HepG2 (cell line): ENCODE data around the gene MSMB. TPM values are rescaled to one million over a fixed set of nuclear protein-coding genes. Genes with fewer than 3 reads are reported as not detected.

Experiments used
- GRHL1 ChIP-seq: sonication (generic); formaldehyde crosslinking; conservative IDR thresholded peaks from 2 replicates; pipeline ENCODE4 v1.8.0; 2022; ENCODE audit warnings: missing genetic modification reagents
- IRF9 ChIP-seq: sonication (generic); formaldehyde crosslinking; IDR thresholded peaks from 2 replicates; pipeline ENCODE4 v1.8.0; 2022; ENCODE audit warnings: missing genetic modification reagents, mild to moderate bottlenecking, borderline replicate concordance
- SIX4 ChIP-seq: sonication (generic); formaldehyde crosslinking; IDR thresholded peaks from 2 replicates; pipeline ENCODE4 v1.4.0; 2020; ENCODE audit warnings: missing genetic modification reagents
- SYNCRIP ChIP-seq: fragments of 200-400 bp; formaldehyde crosslinking; IDR thresholded peaks from 2 replicates; pipeline ENCODE4 v1.6.1; 2018; ENCODE audit warnings: mild to moderate bottlenecking, low read depth, low read length; ENCODE audit not compliant: insufficient read depth
- ZNF136 ChIP-seq: sonication (generic); formaldehyde crosslinking; IDR thresholded peaks from 2 replicates; pipeline ENCODE4 v1.8.1; 2022; ENCODE audit warnings: low read depth, mild to moderate bottlenecking, moderate library complexity, missing genetic modification reagents
- ZNF138 ChIP-seq: sonication (generic); formaldehyde crosslinking; IDR thresholded peaks from 2 replicates; pipeline ENCODE4 v1.5.0; 2020; ENCODE audit warnings: mild to moderate bottlenecking, low read depth, missing genetic modification reagents
- ZNF296 ChIP-seq: sonication (generic); formaldehyde crosslinking; conservative IDR thresholded peaks from 2 replicates; pipeline ENCODE4 v1.5.0; 2020; ENCODE audit warnings: mild to moderate bottlenecking, missing genetic modification reagents
- ZNF564 ChIP-seq: sonication (generic); formaldehyde crosslinking; IDR thresholded peaks from 2 replicates; pipeline ENCODE4 v1.8.1; 2023; ENCODE audit warnings: mild to moderate bottlenecking, missing genetic modification reagents
- ZNF773 ChIP-seq: sonication (generic); formaldehyde crosslinking; IDR thresholded peaks from 2 replicates; pipeline ENCODE4 v1.4.0; 2020; ENCODE audit warnings: missing genetic modification reagents, borderline replicate concordance
- ZNF878 ChIP-seq: sonication (generic); formaldehyde crosslinking; IDR thresholded peaks from 2 replicates; pipeline ENCODE4 v1.8.1; 2023; ENCODE audit warnings: mild to moderate bottlenecking, missing genetic modification reagents, moderate library complexity
- polyA plus RNA-seq, 8 experiments: library from polyadenylated mRNA; depleted of rRNA in 3 of 8; stranded (reverse) in 7 of 8; unstranded in 1 of 8; fragments of >200 nt; fragmentation: Illumina TruSeq in 4 of 8; extraction: Trizol in 4 of 8; gene quantifications; 2 replicates each; pipeline versions ENCODE4 v1.2.1 to v1.2.3, GENCODE V29; 2011 to 2016; ENCODE audit warnings: low read depth in 4 of 8, missing spikeins in 1 of 8, mixed read lengths in 1 of 8; ENCODE audit not compliant: insufficient read depth in 1 of 8
- total RNA-seq, 5 experiments: library from RNA; depleted of rRNA; stranded (reverse); fragments of >200 nt; fragmentation: Illumina TruSeq; extraction: Trizol; gene quantifications; 2 replicates each; pipeline ENCODE4 v1.2.3, GENCODE V29; 2016; ENCODE audit warnings: low read depth in 1 of 5
- TF ChIP-seq, protein P1 (sequence below): sonication (generic); formaldehyde crosslinking; conservative IDR thresholded peaks from 2 replicates; pipeline ENCODE4 v1.4.0; 2020; ENCODE audit warnings: mild to moderate bottlenecking, missing genetic modification reagents, moderate library complexity
- TF ChIP-seq, protein P2 (sequence below): sonication (generic); formaldehyde crosslinking; IDR thresholded peaks from 2 replicates; pipeline ENCODE4 v1.5.0; 2020; ENCODE audit warnings: missing genetic modification reagents
- TF ChIP-seq, protein P3 (sequence below): sonication (generic); formaldehyde crosslinking; IDR thresholded peaks from 2 replicates; pipeline ENCODE4 v1.8.1; 2023; ENCODE audit warnings: mild to moderate bottlenecking, missing genetic modification reagents, borderline replicate concordance
- TF ChIP-seq, protein P4 (sequence below): sonication (generic); formaldehyde crosslinking; IDR thresholded peaks from 2 replicates; pipeline ENCODE4 v1.5.1; 2020; ENCODE audit warnings: mild to moderate bottlenecking, missing genetic modification reagents

MSMB gene
- total and polyA plus RNA-seq, 2 of the 13 experiments (the other 11 are each of a cell fraction or from before 2014, with no cell fraction given) = 0.84 TPM; not detected in 1

DNA sequence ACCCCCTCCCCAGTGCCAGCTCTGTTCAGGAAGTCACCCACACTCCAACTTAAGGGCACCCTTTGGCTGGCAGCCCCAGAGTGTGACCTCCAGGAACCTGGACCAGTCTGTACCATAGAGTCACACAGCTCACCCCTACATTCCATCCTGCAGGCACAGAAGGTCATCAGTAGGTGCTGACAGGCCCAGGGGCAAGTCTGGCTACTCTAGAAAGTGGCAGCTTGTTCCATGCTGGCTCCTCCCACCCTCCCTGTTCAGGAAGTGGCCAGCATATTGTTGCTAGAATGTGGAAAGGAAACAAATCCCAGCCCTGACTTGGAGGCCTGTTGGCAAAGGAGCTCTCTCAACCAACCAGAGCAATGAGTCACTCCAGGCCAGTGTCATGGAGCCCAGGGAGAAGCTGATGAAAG, 12.5 kb downstream of the MSMB start (continued):
- TF ChIP-seq ZNF773 = no peak
- no peak for TF ChIP-seq GRHL1 (CRISPR knock-in tag)
- no peak for TF ChIP-seq SIX4
- TF ChIP-seq ZNF296 (CRISPR knock-in tag) = no peak
- TF ChIP-seq ZNF136 = no peak
- TF ChIP-seq, protein P1, sequence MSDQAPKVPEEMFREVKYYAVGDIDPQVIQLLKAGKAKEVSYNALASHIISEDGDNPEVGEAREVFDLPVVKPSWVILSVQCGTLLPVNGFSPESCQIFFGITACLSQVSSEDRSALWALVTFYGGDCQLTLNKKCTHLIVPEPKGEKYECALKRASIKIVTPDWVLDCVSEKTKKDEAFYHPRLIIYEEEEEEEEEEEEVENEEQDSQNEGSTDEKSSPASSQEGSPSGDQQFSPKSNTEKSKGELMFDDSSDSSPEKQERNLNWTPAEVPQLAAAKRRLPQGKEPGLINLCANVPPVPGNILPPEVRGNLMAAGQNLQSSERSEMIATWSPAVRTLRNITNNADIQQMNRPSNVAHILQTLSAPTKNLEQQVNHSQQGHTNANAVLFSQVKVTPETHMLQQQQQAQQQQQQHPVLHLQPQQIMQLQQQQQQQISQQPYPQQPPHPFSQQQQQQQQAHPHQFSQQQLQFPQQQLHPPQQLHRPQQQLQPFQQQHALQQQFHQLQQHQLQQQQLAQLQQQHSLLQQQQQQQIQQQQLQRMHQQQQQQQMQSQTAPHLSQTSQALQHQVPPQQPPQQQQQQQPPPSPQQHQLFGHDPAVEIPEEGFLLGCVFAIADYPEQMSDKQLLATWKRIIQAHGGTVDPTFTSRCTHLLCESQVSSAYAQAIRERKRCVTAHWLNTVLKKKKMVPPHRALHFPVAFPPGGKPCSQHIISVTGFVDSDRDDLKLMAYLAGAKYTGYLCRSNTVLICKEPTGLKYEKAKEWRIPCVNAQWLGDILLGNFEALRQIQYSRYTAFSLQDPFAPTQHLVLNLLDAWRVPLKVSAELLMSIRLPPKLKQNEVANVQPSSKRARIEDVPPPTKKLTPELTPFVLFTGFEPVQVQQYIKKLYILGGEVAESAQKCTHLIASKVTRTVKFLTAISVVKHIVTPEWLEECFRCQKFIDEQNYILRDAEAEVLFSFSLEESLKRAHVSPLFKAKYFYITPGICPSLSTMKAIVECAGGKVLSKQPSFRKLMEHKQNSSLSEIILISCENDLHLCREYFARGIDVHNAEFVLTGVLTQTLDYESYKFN (CRISPR knock-in tag) = peak; percentile 54
- no peak for TF ChIP-seq ZNF564 (CRISPR knock-in tag)
- TF ChIP-seq, protein P2, sequence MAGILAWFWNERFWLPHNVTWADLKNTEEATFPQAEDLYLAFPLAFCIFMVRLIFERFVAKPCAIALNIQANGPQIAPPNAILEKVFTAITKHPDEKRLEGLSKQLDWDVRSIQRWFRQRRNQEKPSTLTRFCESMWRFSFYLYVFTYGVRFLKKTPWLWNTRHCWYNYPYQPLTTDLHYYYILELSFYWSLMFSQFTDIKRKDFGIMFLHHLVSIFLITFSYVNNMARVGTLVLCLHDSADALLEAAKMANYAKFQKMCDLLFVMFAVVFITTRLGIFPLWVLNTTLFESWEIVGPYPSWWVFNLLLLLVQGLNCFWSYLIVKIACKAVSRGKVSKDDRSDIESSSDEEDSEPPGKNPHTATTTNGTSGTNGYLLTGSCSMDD (CRISPR knock-in tag) = no peak
- no peak for TF ChIP-seq ZNF138 (CRISPR knock-in tag)
- TF ChIP-seq, protein P3, sequence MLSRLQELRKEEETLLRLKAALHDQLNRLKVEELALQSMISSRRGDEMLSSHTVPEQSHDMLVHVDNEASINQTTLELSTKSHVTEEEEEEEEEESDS (CRISPR knock-in tag) = no peak
- no peak for TF ChIP-seq SYNCRIP
- TF ChIP-seq ZNF878 (CRISPR knock-in tag) = no peak
- TF ChIP-seq IRF9 (CRISPR knock-in tag) = no peak
- TF ChIP-seq, protein P4, sequence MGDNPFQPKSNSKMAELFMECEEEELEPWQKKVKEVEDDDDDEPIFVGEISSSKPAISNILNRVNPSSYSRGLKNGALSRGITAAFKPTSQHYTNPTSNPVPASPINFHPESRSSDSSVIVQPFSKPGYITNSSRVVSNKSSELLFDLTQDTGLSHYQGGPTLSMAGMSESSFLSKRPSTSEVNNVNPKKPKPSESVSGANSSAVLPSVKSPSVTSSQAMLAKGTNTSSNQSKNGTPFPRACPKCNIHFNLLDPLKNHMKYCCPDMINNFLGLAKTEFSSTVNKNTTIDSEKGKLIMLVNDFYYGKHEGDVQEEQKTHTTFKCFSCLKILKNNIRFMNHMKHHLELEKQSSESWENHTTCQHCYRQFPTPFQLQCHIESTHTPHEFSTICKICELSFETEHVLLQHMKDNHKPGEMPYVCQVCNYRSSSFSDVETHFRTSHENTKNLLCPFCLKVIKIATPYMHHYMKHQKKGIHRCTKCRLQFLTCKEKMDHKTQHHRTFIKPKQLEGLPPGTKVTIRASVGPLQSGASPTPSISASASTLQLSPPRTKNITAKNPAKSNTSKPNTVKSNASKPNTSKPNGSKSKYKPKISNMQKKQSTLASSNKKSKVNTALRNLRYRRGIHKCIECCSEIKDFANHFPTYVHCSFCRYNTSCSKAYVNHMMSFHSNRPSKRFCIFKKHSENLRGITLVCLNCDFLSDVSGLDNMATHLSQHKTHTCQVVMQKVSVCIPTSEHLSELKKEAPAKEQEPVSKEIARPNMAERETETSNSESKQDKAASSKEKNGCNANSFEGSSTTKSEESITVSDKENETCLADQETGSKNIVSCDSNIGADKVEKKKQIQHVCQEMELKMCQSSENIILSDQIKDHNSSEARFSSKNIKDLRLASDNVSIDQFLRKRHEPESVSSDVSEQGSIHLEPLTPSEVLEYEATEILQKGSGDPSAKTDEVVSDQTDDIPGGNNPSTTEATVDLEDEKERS (CRISPR knock-in tag) = no peak
